GM18505 (cell line): ENCODE data around the gene AGRN.
A peak's percentile ranks its signal among the peaks of the same experiment; 100 is the strongest.

Source experiments
- ATAC-seq: cut with Tn5 transposase; IDR thresholded peaks from one replicate; pipeline ENCODE4 v1.9.1; 2021; ENCODE audit not compliant: unreplicated experiment
- POLR2A ChIP-seq: IDR thresholded peaks from 4 replicates; pipeline ENCODE4 v1.6.1; 2011; ENCODE audit warnings: borderline replicate concordance; ENCODE audit not compliant: insufficient read depth, insufficient read length; ENCODE audit errors: extremely low read depth

The AGRN gene

GRCh38 chr1:1066403-1067283 lies 46.7 kb downstream of the AGRN start:
- TF ChIP-seq POLR2A, result no peak
- no peak for ATAC-seq

GRCh38 chr1:1067284-1067859 lies 47.5 kb downstream of the AGRN start:
- ATAC-seq, result no peak
- TF ChIP-seq POLR2A, result no peak

GRCh38 chr1:1067860-1068516 lies 48.1 kb downstream of the AGRN start:
- no peak for TF ChIP-seq POLR2A
- ATAC-seq, result no peak

- ATAC-seq, result peak; percentile 20
- no peak for TF ChIP-seq POLR2A
Observed at GRCh38 chr1:1068517-1069055, 48.7 kb downstream of the AGRN start.

GRCh38 chr1:1069056-1069710 lies 49.3 kb downstream of the AGRN start:
- peak; percentile 49 for ATAC-seq

GRCh38 chr1:1069711-1070676 lies 50.1 kb downstream of the AGRN start:
- no peak for ATAC-seq
- no peak for TF ChIP-seq POLR2A

More at GRCh38 chr1:1069056-1069710, 49.3 kb downstream of the AGRN start:
- peak; percentile 58 for TF ChIP-seq POLR2A

- TF ChIP-seq POLR2A, result no peak
- no peak for ATAC-seq
Observed at GRCh38 chr1:1071486-1072298, 51.8 kb downstream of the AGRN start.

GRCh38 chr1:1072299-1072848 lies 52.5 kb downstream of the AGRN start:
- no peak for TF ChIP-seq POLR2A
- ATAC-seq, result no peak

GRCh38 chr1:1072849-1073742 lies 53.2 kb downstream of the AGRN start:
- ATAC-seq, result no peak
- TF ChIP-seq POLR2A, result no peak
